ENCODE data around the gene LCP2. TPM values are rescaled to one million over a fixed set of nuclear protein-coding genes. Genes with fewer than 3 reads are reported as not detected.

The LCP2 gene
- total RNA-seq, 1 experiment from 2014 or later: not detected

- H3K4me2 ChIP-seq: no peak overlapping the region
- ChIA-PET CTCF (no interaction called here), POLR2A (ENCODE audit: unreplicated experiment) (no interaction called here)
- H3K36me3 ChIP-seq (ENCODE audit: low read depth): no peaks in the 10 kb centered on the region
- TF ChIP-seq EZH2 (IDR thresholded peaks at IDR 0.05; ENCODE audit: low read depth) (no peak), CTCF (conservative IDR thresholded peaks at IDR 0.05) (no peak)
- no peak overlapping the region for H2AFZ ChIP-seq
- H3K79me2 ChIP-seq (ENCODE audit: low read depth): no peaks in the 10 kb centered on the region
- H3K4me3 ChIP-seq: no peak overlapping the region
- intact Hi-C loops (cut with micrococcal nuclease; ENCODE audit: unreplicated experiment): no loop called here
- H3K4me1 ChIP-seq (replicated peaks; ENCODE audit: insufficient read depth): peaks cover 10% of the 10 kb centered on the region; the same call in 1 of the 2 replicates
- no peaks in the 10 kb centered on the region for H3K27me3 ChIP-seq (ENCODE audit: insufficient read depth, low read depth)
- no peaks in the 10 kb centered on the region for H3F3A ChIP-seq (ENCODE audit: insufficient read depth, low read depth)
- no peak overlapping the region for H3K27ac ChIP-seq
- BruUV-seq (replicated peaks): no TSS peak
- no peaks in the 10 kb centered on the region for H3K9me3 ChIP-seq (ENCODE audit: insufficient read depth, low read depth)
- no peaks in the 10 kb centered on the region for H3K9me2 ChIP-seq (ENCODE audit: insufficient read depth)
- no peaks in the 10 kb centered on the region for H4K20me1 ChIP-seq (ENCODE audit: insufficient read depth)
- DNase-seq: no peak
These were observed 35.8 kb upstream of the LCP2 start for GRCh38 chr5:170333161-170333910.

- DNase-seq: no peak
- BruUV-seq (replicated peaks): no TSS peak
- no peaks in the 10 kb centered on the region for H3K9me2 ChIP-seq (ENCODE audit: insufficient read depth)
- POLR2A ChIA-PET (ENCODE audit: unreplicated experiment): no interaction called here
- no peak overlapping the region for H3K4me2 ChIP-seq
- H3K4me3 ChIP-seq: no peak overlapping the region
- H3K27me3 ChIP-seq (ENCODE audit: insufficient read depth, low read depth): 0 out of 2 replicates have a peak, but pooled peaks cover 4% of the 10 kb centered on the region
- H3K9me3 ChIP-seq (ENCODE audit: insufficient read depth, low read depth): no peaks in the 10 kb centered on the region
- no peaks in the 10 kb centered on the region for H4K20me1 ChIP-seq (ENCODE audit: insufficient read depth)
- H3K27ac ChIP-seq: no peak overlapping the region
- intact Hi-C loops (cut with micrococcal nuclease; ENCODE audit: unreplicated experiment): no loop called here
- H3F3A ChIP-seq (ENCODE audit: insufficient read depth, low read depth): no peaks in the 10 kb centered on the region
- H3K4me1 ChIP-seq (replicated peaks; ENCODE audit: insufficient read depth): peaks cover 10% of the 10 kb centered on the region; the same call in 1 of the 2 replicates
- TF ChIP-seq EZH2 (IDR thresholded peaks at IDR 0.05; ENCODE audit: low read depth) (no peak), CTCF (conservative IDR thresholded peaks at IDR 0.05) (no peak)
- H3K79me2 ChIP-seq (ENCODE audit: low read depth): no peaks in the 10 kb centered on the region
- no peaks in the 10 kb centered on the region for H3K36me3 ChIP-seq (ENCODE audit: low read depth)
- CTCF ChIA-PET: no interaction called here
- no peak overlapping the region for H2AFZ ChIP-seq
These were observed 34.5 kb upstream of the LCP2 start for GRCh38 chr5:170332058-170332457.

GRCh38 chr5:170330568-170331054 lies 33.0 kb upstream of the LCP2 start:
- Histone ChIP-seq H3F3A (ENCODE audit: insufficient read depth, low read depth) (no peaks in the 10 kb centered on the region), H3K9me3 (ENCODE audit: insufficient read depth, low read depth) (no peaks in the 10 kb centered on the region), H3K27me3 (ENCODE audit: insufficient read depth, low read depth) (0 out of 2 replicates have a peak, but pooled peaks cover 4% of the 10 kb centered on the region), H3K4me3 (no peak overlapping the region), H3K9me2 (ENCODE audit: insufficient read depth) (no peaks in the 10 kb centered on the region), H3K4me2 (peak overlapping the region; percentile 36; the same call in 1 of the 2 replicates), H2AFZ (no peak overlapping the region), H4K20me1 (ENCODE audit: insufficient read depth) (no peaks in the 10 kb centered on the region), H3K79me2 (ENCODE audit: low read depth) (no peaks in the 10 kb centered on the region), H3K27ac (no peak overlapping the region), H3K36me3 (ENCODE audit: low read depth) (no peaks in the 10 kb centered on the region), H3K4me1 (replicated peaks; ENCODE audit: insufficient read depth) (peaks cover 10% of the 10 kb centered on the region; the same call in 1 of the 2 replicates)
- intact Hi-C loops (cut with micrococcal nuclease; ENCODE audit: unreplicated experiment): no loop called here
- ChIA-PET POLR2A (ENCODE audit: unreplicated experiment) (no interaction called here), CTCF (no interaction called here)
- TF ChIP-seq EZH2 (IDR thresholded peaks at IDR 0.05; ENCODE audit: low read depth): no peak
- no peak for TF ChIP-seq CTCF (conservative IDR thresholded peaks at IDR 0.05)
- no peak for DNase-seq
- BruUV-seq (replicated peaks): no TSS peak
